Esophagus muscularis mucosa (tissue), 4 donors: ENCODE measurements around the gene STK39. TPM values are rescaled to one million over a fixed set of nuclear protein-coding genes. Genes with fewer than 3 reads are reported as not detected.

Source experiments
- DNase-seq: peaks from one replicate; pipeline ENCODE4 v3.0.0-alpha.2; 2017; ENCODE audit errors: extremely low spot score
- H3K27ac ChIP-seq, 4 donors: fragments of 200-600 bp; sonication (generic); replicated peaks in 1 of 4; 1 replicate in 3 of 4; 2 replicates in 1 of 4; pipeline ENCODE4 v1.5.1; 2016 to 2019; ENCODE audit warnings: mild to moderate bottlenecking in 1 of 4
- H3K27me3 ChIP-seq, 4 donors: fragments of 200-600 bp; sonication (generic); one replicate each; pipeline versions ENCODE4 v1.5.1 to v1.6.0; 2016 to 2019
- H3K36me3 ChIP-seq, 4 donors: fragments of 200-600 bp; sonication (generic); one replicate each; pipeline ENCODE4 v1.5.1; 2016 to 2019
- H3K4me1 ChIP-seq, 4 donors: fragments of 200-600 bp; sonication (generic); one replicate each; pipeline ENCODE4 v1.5.1; 2016 to 2019
- H3K4me3 ChIP-seq, 4 donors: fragments of 200-600 bp; sonication (generic); 1 replicate in 2 of 4; 2 replicates in 2 of 4; pipeline ENCODE4 v1.5.1; 2016 to 2019; ENCODE audit warnings: mild to moderate bottlenecking in 4 of 4, moderate library complexity in 1 of 4
- H3K9me3 ChIP-seq, 4 donors: fragments of 200-600 bp; sonication (generic); 1 replicate in 3 of 4; 2 replicates in 1 of 4; pipeline ENCODE4 v1.5.1; 2016 to 2019
- EP300 ChIP-seq: sonication (generic); formaldehyde crosslinking; IDR thresholded peaks from one replicate; pipeline ENCODE4 v1.6.1; 2017; ENCODE audit warnings: antibody characterized with exemption
- POLR2A ChIP-seq: fragments of 450-650 bp; IDR thresholded peaks from one replicate; pipeline ENCODE4 v1.6.1; 2017; ENCODE audit warnings: antibody characterized with exemption, moderate library complexity, mild to moderate bottlenecking, low read depth
- POLR2AphosphoS5 ChIP-seq, 2 donors: sonication (generic); formaldehyde crosslinking; IDR thresholded peaks; one replicate each; pipeline ENCODE4 v1.6.1; 2017; ENCODE audit warnings: antibody characterized with exemption in 2 of 2
- WGBS: methylation state at CpG from one replicate; pipeline ENCODE4 v1.1.5; 2018; 5-methylcytosine and 5-hydroxymethylcytosine counted together
- intact Hi-C: fragments of 100-400 bp; cut with DNase I; formaldehyde crosslinking; loops from one replicate; pipeline ENCODE4 v1.15.1; 2023
- total RNA-seq, 4 donors: library from RNA; depleted of rRNA; stranded (reverse); fragments of >200 nt; gene quantifications; one replicate each; pipeline versions ENCODE4 v1.1.0 to v1.2.1, GENCODE V29; 2016
- TF ChIP-seq, protein P1 (sequence below), 3 experiments: fragments of 200-600 bp in 2 of 3; fragments of 450-650 bp in 1 of 3; sonication (generic) in 2 of 3; IDR thresholded peaks; one replicate each; pipeline ENCODE4 v1.5.1; 2017 to 2019; ENCODE audit warnings: antibody characterized with exemption in 3 of 3, mild to moderate bottlenecking in 2 of 3, moderate library complexity in 1 of 3

Gene STK39
- total RNA-seq, 4 donors from 2014 or later = 32.5 to 49.1 (median 41.5) TPM

DNA sequence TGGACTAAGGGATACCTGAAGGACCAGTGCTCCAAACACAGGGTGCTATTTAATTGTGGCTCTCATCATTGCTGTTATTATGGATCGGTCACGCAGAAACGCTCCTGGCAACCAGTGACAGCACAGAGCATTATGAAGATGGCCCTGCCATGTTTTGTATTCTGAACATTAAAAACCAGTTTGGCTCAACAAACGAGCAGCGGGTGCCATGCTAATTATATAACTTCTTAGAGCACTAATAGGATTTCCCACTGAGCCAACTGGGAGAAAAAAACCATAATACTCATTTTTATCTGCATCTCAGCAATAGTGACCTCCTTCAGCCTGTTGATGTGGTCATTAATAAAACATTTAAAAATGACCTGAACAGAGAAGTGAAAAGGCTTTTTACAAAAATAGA, 212.8 kb downstream of the STK39 start:
- no peaks in the 10 kb centered on the region for H3K27me3 ChIP-seq
- intact Hi-C loops = no loop called here
- TF ChIP-seq POLR2A (no peak), POLR2AphosphoS5 (IDR thresholded peaks at IDR 0.05) (no peak), EP300 (no peak)
- TF ChIP-seq, protein P1, sequence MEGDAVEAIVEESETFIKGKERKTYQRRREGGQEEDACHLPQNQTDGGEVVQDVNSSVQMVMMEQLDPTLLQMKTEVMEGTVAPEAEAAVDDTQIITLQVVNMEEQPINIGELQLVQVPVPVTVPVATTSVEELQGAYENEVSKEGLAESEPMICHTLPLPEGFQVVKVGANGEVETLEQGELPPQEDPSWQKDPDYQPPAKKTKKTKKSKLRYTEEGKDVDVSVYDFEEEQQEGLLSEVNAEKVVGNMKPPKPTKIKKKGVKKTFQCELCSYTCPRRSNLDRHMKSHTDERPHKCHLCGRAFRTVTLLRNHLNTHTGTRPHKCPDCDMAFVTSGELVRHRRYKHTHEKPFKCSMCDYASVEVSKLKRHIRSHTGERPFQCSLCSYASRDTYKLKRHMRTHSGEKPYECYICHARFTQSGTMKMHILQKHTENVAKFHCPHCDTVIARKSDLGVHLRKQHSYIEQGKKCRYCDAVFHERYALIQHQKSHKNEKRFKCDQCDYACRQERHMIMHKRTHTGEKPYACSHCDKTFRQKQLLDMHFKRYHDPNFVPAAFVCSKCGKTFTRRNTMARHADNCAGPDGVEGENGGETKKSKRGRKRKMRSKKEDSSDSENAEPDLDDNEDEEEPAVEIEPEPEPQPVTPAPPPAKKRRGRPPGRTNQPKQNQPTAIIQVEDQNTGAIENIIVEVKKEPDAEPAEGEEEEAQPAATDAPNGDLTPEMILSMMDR (IDR thresholded peaks at IDR 0.05) = no peak
- peaks cover 0 to 9% (median 4%) of the 10 kb centered on the region in 4 donors for H3K4me1 ChIP-seq
- no peak overlapping the region for H3K27ac ChIP-seq
- 98% methylated on average over 5 of the region's 5 CpGs for WGBS
- no peak for DNase-seq
- no peak overlapping the region for H3K4me3 ChIP-seq
- H3K36me3 ChIP-seq = peaks cover 0 to 9% (median 0%) of the 10 kb centered on the region in 4 donors
- H3K9me3 ChIP-seq = no peaks in the 10 kb centered on the region

DNA sequence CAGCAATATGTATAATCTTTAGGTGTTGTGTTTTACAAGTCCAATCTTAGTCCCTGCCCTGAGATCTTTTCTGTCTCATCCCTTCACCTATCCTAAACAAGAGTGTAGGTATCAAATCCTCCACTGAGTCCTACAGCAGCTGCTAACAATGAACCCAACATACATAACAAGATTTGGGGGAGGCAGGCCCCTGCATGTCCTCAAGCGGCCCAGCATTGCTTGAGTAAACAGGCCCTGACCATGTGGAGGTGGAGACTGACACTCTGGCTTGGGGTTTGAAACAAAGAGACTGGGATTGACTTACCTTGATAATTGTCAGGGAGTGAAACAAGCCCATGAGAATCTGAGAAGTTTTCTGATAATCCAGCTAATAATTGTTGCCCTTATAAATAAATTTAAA, 213.4 kb downstream of the STK39 start:
- no peak for DNase-seq
- 83% methylated on average over 1 of the region's 1 CpG for WGBS

DNA sequence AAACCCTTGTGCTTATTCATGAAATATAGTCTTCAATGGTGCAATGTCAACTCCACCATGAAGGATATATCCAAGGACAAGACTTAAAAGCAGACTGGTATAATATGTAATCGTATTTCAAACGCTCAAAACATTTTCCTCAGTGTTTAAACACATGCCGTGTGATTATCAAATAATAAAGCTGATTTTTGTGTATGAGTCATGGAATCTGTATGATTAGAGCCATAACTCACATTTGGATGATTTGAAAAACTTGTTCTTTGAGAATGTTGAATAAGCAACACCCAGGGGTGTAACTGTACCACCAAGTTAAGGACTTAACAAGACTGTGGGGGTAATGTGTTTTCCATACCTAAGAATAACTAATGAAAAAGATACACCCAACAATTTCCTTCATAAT, 215.3 kb downstream of the STK39 start:
- Histone ChIP-seq H3K27ac (no peak overlapping the region), H3K27me3 (no peaks in the 10 kb centered on the region), H3K4me1 (peaks cover 0 to 27% (median 14%) of the 10 kb centered on the region in 4 donors), H3K36me3 (peaks cover 0 to 9% (median 0%) of the 10 kb centered on the region in 4 donors), H3K9me3 (no peaks in the 10 kb centered on the region), H3K4me3 (no peak overlapping the region)
- DNase-seq = no peak
- intact Hi-C loops = no loop called here
- no peak for TF ChIP-seq EP300
- TF ChIP-seq POLR2A = no peak
- TF ChIP-seq POLR2AphosphoS5 (IDR thresholded peaks at IDR 0.05) = no peak
- TF ChIP-seq, protein P1 (IDR thresholded peaks at IDR 0.05) = no peak
- WGBS = 92% methylated on average over 3 of the region's 3 CpGs

More for the DNA sequence above, 213.4 kb downstream of the STK39 start:
- intact Hi-C loops = no loop called here
- Histone ChIP-seq H3K27me3 (no peaks in the 10 kb centered on the region), H3K4me3 (no peak overlapping the region), H3K4me1 (peaks cover 0 to 16% (median 10%) of the 10 kb centered on the region in 4 donors), H3K36me3 (peaks cover 0 to 9% (median 0%) of the 10 kb centered on the region in 4 donors), H3K9me3 (no peaks in the 10 kb centered on the region), H3K27ac (no peak overlapping the region)
- TF ChIP-seq POLR2AphosphoS5 (IDR thresholded peaks at IDR 0.05) (no peak), POLR2A (no peak), EP300 (no peak)
- TF ChIP-seq, protein P1 (IDR thresholded peaks at IDR 0.05) = no peak

DNA sequence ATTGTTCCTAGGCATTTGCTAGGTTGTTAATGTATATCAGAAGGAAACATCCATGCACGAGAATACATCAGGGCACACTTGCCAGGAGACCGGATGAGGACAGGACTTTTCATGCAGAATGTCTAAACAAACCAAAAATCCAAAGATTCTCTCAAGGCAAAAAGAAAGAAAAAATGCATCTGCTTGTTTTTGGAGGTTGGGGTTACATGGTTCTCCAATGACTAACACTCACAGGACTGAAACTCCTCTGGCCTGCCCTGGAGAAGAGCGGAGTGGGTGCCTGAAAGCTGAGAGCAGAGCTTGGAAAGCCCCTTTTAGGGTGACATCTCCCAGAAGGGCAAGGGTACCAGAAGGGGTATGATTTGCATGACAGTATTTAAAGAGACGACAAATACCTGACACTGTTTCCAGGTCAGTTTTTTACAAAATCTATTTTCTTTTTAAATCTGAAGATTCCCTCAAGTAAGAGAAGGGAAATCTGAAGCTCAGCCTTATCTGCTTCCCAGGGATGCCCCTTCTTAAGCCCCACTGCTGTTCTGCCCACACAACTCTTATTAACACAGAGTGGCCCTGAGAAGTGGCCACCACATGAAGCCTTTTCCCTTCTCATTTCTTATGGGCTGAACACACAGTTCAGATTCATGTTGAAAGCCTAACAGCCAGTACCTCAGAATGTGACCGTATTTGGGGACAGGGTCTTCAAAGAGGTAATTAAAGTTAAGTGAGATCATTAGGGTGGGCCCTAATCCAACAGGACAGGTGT, 216.4 kb downstream of the STK39 start:
- Histone ChIP-seq H3K27ac (no peak overlapping the region), H3K4me3 (no peak overlapping the region), H3K27me3 (no peaks in the 10 kb centered on the region), H3K36me3 (peaks cover 0 to 9% (median 0%) of the 10 kb centered on the region in 4 donors), H3K4me1 (peaks cover 0 to 27% (median 14%) of the 10 kb centered on the region in 4 donors), H3K9me3 (no peaks in the 10 kb centered on the region)
- WGBS = 75% methylated on average over 5 of the region's 5 CpGs
- intact Hi-C loops = no loop called here
- TF ChIP-seq POLR2AphosphoS5 (IDR thresholded peaks at IDR 0.05) = no peak
- no peak for TF ChIP-seq POLR2A
- TF ChIP-seq, protein P1 (IDR thresholded peaks at IDR 0.05) = no peak
- no peak for TF ChIP-seq EP300
- no peak for DNase-seq
